ENCODE measurements around the gene ERGIC2.
"Not testable (repeated sequence)": the region's sequence is repeated elsewhere in the genome, so short reads cannot be mapped to it uniquely, and the experiment has no call there.

ERGIC2 gene

DNA sequence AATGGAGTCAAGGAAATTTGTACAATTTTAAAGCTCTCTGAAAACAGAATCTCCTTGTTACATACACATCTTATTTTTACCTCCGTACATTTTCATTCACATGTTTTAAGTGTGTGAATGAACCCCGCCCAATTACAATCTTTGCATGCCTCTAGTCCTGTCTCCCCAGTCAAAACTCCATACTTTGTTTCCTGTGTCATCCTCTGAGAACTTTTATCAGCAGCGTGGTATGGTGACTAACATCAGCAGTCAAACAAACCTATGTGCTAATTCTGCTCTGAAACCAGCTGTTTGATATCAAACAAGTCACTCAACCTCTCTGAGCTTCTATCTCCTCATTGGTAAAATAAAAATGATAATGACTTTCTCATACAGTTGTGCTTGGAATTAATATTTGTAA, 15.8 kb upstream of the ERGIC2 start:
- DNase-seq (ENCODE audit: low read depth in 1 of 2, low spot score in 1 of 2): no peak
- no peak overlapping the region for H3K4me3 ChIP-seq (replicated peaks; ENCODE audit: insufficient read depth, low read length)
- TF ChIP-seq SPI1 (IDR thresholded peaks at IDR 0.05; ENCODE audit: borderline replicate concordance, low read depth) (no peak), REST (IDR thresholded peaks at IDR 0.05; ENCODE audit: insufficient replicate concordance, low read depth) (no peak)
- no peaks in the 10 kb centered on the region for H3K27me3 ChIP-seq (ENCODE audit: insufficient read depth, poor library complexity, severe bottlenecking)
- no peak overlapping the region for H3K27ac ChIP-seq (replicated peaks)

DNA sequence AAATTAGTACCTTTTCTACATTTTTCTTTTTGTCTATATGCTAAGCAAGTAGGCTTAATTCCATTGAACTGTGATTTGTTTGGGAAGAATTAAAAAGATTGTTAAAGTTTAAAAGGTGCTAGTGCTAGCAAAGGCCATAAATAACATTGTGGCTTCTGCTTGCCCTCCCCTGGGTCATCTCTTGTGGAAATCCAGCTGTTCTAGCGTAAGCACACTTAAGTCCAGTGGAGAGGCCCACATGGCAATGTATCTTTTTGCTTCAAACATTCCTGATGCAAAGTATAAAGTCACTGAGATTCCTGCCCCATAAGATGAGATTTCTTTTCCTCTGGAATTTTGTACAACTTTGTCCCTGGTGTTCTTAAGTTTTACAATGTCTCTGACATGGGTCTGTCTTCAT, 14.4 kb upstream of the ERGIC2 start:
- Histone ChIP-seq H3K27me3 (ENCODE audit: insufficient read depth, poor library complexity, severe bottlenecking) (no peaks in the 10 kb centered on the region), H3K4me3 (replicated peaks; ENCODE audit: insufficient read depth, low read length) (no peak overlapping the region), H3K27ac (replicated peaks) (no peak overlapping the region)
- no peak for DNase-seq (ENCODE audit: low read depth in 1 of 2, low spot score in 1 of 2)
- TF ChIP-seq SPI1 (IDR thresholded peaks at IDR 0.05; ENCODE audit: borderline replicate concordance, low read depth) (no peak), GABPA (IDR thresholded peaks at IDR 0.05; ENCODE audit: low read depth) (no peak), CTCF (IDR thresholded peaks at IDR 0.05; ENCODE audit: insufficient read depth, low read length) (no peak), POLR2AphosphoS5 (IDR thresholded peaks at IDR 0.05; ENCODE audit: low read depth) (no peak), REST (IDR thresholded peaks at IDR 0.05; ENCODE audit: insufficient replicate concordance, low read depth) (no peak)

DNA sequence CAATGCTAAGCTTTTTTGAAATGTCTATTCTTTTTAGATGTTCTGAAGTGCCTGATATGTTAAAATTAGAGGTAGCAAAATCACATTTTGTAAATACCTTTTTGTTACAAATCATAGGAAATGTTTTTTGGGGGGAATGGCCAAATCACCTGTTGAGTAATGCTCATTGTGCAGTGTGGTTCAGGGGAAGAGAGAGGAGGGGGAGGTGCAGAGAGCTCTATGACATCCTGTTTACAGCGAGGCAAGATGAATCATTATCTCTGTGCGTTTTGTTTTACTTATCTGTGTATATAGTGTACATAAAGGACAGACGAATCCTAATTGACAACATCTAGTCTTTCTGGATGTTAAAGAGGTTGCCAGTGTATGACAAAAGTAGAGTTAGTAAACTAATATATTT, 9.4 kb upstream of the ERGIC2 start:
- not testable (repeated sequence) for H3K4me3 ChIP-seq (replicated peaks; ENCODE audit: insufficient read depth, low read length); H3K27me3 ChIP-seq (ENCODE audit: insufficient read depth, poor library complexity, severe bottlenecking)
- DNase-seq (ENCODE audit: low read depth in 1 of 2, low spot score in 1 of 2): peak in 1 of 2 experiments; percentile 61
- H3K27ac ChIP-seq (replicated peaks): peak overlapping the region; percentile 62

DNA sequence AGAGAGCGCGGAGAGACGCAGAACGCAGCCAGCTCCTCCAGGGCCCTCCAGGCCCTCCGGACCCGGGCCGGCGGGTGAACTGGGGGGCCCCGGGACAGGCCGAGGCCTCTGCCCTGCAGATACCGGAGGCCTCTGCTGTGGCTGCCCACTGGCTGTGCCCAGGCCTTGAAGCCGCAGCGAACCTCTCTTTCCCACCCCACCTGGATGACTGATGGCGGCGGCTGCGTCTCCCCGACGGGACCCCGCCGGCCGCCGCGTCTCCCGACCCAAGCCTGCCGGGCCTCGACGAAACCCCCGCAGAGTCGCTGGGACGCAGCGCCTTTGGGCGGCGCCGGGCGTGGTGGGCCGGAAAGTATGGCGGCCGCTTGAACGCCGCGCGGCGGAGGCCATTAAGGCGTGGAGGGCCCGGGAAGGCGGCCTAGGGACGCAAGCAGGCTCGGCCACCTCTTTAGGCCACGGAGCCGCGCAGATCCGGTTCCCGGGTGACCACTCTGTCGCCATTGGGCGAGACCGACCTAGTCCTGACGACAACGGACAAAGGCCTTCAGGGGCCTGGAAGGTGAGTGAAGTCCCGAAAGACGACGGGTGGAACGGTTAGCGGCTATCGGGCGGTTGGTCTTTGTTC, 8.4 kb upstream of the ERGIC2 start:
- TF ChIP-seq POLR2AphosphoS5 (IDR thresholded peaks at IDR 0.05; ENCODE audit: low read depth) (no peak), GABPA (IDR thresholded peaks at IDR 0.05; ENCODE audit: low read depth) (no peak), CTCF (IDR thresholded peaks at IDR 0.05; ENCODE audit: insufficient read depth, low read length) (no peak), SPI1 (IDR thresholded peaks at IDR 0.05; ENCODE audit: borderline replicate concordance, low read depth) (no peak), REST (IDR thresholded peaks at IDR 0.05; ENCODE audit: insufficient replicate concordance, low read depth) (no peak)
- DNase-seq (ENCODE audit: low read depth in 1 of 2, low spot score in 1 of 2): no peak
- no peak overlapping the region for H3K4me3 ChIP-seq (replicated peaks; ENCODE audit: insufficient read depth, low read length)
- H3K27ac ChIP-seq (replicated peaks): no peak overlapping the region; the same call in 1 of the 2 replicates
- no peaks in the 10 kb centered on the region for H3K27me3 ChIP-seq (ENCODE audit: insufficient read depth, poor library complexity, severe bottlenecking)

GRCh38 chr12:29386084-29386680, 5.2 kb upstream of the ERGIC2 start:
- not testable (repeated sequence) for DNase-seq (ENCODE audit: low read depth in 1 of 2, low spot score in 1 of 2); H3K27ac ChIP-seq (replicated peaks); H3K27me3 ChIP-seq (ENCODE audit: insufficient read depth, poor library complexity, severe bottlenecking); H3K4me3 ChIP-seq (replicated peaks; ENCODE audit: insufficient read depth, low read length)

GRCh38 chr12:29385194-29385593, 4.2 kb upstream of the ERGIC2 start:
- DNase-seq (ENCODE audit: low read depth in 1 of 2, low spot score in 1 of 2); H3K27me3 ChIP-seq (ENCODE audit: insufficient read depth, poor library complexity, severe bottlenecking): not testable (repeated sequence)

More at GRCh38 chr12:29385194-29385593, 4.2 kb upstream of the ERGIC2 start:
- H3K27ac ChIP-seq (replicated peaks); H3K4me3 ChIP-seq (replicated peaks; ENCODE audit: insufficient read depth, low read length): not testable (repeated sequence)
